ENCODE results near the gene SNRPD2.

The SNRPD2 gene

DNA sequence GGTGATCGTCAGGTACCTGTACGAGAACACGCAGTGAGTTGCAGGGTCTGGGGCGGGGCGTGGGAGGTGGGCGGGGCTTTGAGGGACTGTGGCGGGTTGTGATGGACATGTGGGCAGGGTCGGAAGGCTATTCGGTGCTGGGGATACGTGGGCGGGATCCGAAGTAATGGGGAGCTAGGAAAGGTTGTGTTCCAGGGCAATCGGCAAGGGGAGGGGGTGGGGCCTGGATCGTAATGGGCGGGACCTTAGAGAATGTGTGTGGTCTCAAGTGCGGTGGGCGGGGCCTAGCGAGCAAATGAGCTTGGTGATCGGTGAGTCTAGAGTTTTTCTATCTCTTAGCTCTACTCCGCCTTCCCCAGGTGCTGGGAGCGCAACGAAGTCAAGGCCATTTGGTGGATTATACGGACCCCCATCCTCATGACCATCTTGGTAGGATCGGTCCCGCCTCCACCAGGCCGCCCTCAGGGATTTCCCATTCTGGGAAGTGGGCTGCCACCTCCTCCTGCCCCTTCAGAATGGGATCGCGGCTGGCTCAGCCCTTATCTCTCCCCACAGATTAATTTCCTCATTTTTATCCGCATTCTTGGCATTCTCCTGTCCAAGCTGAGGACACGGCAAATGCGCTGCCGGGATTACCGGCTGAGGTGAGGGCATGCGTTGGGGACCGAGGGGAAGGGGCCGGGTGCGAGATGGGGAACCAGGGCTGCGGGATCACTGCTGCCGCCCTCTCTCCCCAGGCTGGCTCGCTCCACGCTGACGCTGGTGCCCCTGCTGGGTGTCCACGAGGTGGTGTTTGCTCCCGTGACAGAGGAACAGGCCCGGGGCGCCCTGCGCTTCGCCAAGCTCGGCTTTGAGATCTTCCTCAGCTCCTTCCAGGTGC is 14.2 kb downstream of the SNRPD2 start:
- peaks cover 7% of the 10 kb centered on the region; the same call in 1 of the 2 replicates for H3K27me3 ChIP-seq (ENCODE audit: insufficient read depth, low read depth)
- H3K79me2 ChIP-seq (ENCODE audit: insufficient read depth, low read depth): no peaks in the 10 kb centered on the region
- no peak overlapping the region for H3K27ac ChIP-seq
- TF ChIP-seq CTCF (conservative IDR thresholded peaks at IDR 0.05; ENCODE audit: low read depth, low read length): peak; percentile 28; the same call in 1 of the 2 replicates
- H3K4me2 ChIP-seq: peak overlapping the region; percentile 73
- peak overlapping the region; percentile 21; the same call in 1 of the 2 replicates for H2AFZ ChIP-seq (ENCODE audit: low read depth)
- H4K20me1 ChIP-seq (ENCODE audit: insufficient read depth): no peaks in the 10 kb centered on the region
- H3K36me3 ChIP-seq (ENCODE audit: insufficient read depth): no peaks in the 10 kb centered on the region
- no peak overlapping the region for H3K9ac ChIP-seq
- H3K4me1 ChIP-seq (ENCODE audit: low read depth, poor library complexity, severe bottlenecking): peaks cover 21% of the 10 kb centered on the region
- H3K4me3 ChIP-seq (IDR thresholded peaks at IDR 0.05; ENCODE audit: insufficient read depth, low read depth, low read length): no peak overlapping the region

DNA sequence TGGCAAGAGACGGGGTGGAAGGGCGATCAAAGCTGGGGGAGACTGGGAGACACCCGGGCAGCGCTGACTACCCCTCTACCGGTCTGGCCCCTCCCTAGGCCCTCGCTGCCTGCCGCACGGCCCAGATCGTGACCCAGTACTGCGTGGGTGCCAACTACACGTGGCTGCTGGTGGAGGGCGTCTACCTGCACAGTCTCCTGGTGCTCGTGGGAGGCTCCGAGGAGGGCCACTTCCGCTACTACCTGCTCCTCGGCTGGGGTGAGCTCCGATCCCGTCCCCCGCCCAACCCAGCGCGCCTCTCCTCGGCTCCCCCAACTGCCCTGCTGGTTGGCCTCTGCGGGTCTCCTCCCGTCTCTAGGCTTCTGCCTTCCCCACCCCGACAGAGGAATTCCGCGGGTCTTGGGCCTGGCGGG is 14.9 kb downstream of the SNRPD2 start:
- no peak overlapping the region for H3K27ac ChIP-seq
- H2AFZ ChIP-seq (ENCODE audit: low read depth): peak overlapping the region; percentile 21; the same call in 1 of the 2 replicates
- H3K4me3 ChIP-seq (IDR thresholded peaks at IDR 0.05; ENCODE audit: insufficient read depth, low read depth, low read length): no peak overlapping the region
- H3K9ac ChIP-seq: no peak overlapping the region
- no peaks in the 10 kb centered on the region for H3K36me3 ChIP-seq (ENCODE audit: insufficient read depth)
- H3K79me2 ChIP-seq (ENCODE audit: insufficient read depth, low read depth): no peaks in the 10 kb centered on the region
- TF ChIP-seq CTCF (conservative IDR thresholded peaks at IDR 0.05; ENCODE audit: low read depth, low read length): no peak
- peaks cover 7% of the 10 kb centered on the region; the same call in 1 of the 2 replicates for H3K27me3 ChIP-seq (ENCODE audit: insufficient read depth, low read depth)
- H3K4me1 ChIP-seq (ENCODE audit: low read depth, poor library complexity, severe bottlenecking): peaks cover 17% of the 10 kb centered on the region
- peak overlapping the region; percentile 27; the same call in 1 of the 2 replicates for H3K4me2 ChIP-seq
- no peaks in the 10 kb centered on the region for H4K20me1 ChIP-seq (ENCODE audit: insufficient read depth)

- Histone ChIP-seq H3K79me2 (ENCODE audit: insufficient read depth, low read depth) (no peaks in the 10 kb centered on the region), H4K20me1 (ENCODE audit: insufficient read depth) (no peaks in the 10 kb centered on the region), H3K4me3 (IDR thresholded peaks at IDR 0.05; ENCODE audit: insufficient read depth, low read depth, low read length) (no peak overlapping the region), H3K27ac (no peak overlapping the region), H3K4me2 (no peak overlapping the region), H3K4me1 (ENCODE audit: low read depth, poor library complexity, severe bottlenecking) (peaks cover 17% of the 10 kb centered on the region), H3K9ac (no peak overlapping the region), H3K36me3 (ENCODE audit: insufficient read depth) (no peaks in the 10 kb centered on the region), H3K27me3 (ENCODE audit: insufficient read depth, low read depth) (peaks cover 7% of the 10 kb centered on the region; the same call in 1 of the 2 replicates), H2AFZ (ENCODE audit: low read depth) (no peak overlapping the region)
- no peak for TF ChIP-seq CTCF (conservative IDR thresholded peaks at IDR 0.05; ENCODE audit: low read depth, low read length)
Measured at GRCh38 chr19:45674946-45675345, 16.8 kb downstream of the SNRPD2 start.

- Histone ChIP-seq H4K20me1 (ENCODE audit: insufficient read depth) (no peaks in the 10 kb centered on the region), H3K27ac (no peak overlapping the region), H3K4me2 (peak overlapping the region; percentile 71), H3K9ac (no peak overlapping the region), H3K4me1 (ENCODE audit: low read depth, poor library complexity, severe bottlenecking) (peaks cover 18% of the 10 kb centered on the region), H2AFZ (ENCODE audit: low read depth) (peak overlapping the region; percentile 60; the same call in 1 of the 2 replicates), H3K27me3 (ENCODE audit: insufficient read depth, low read depth) (peaks cover 3% of the 10 kb centered on the region; the same call in 1 of the 2 replicates), H3K79me2 (ENCODE audit: insufficient read depth, low read depth) (no peaks in the 10 kb centered on the region), H3K36me3 (ENCODE audit: insufficient read depth) (no peaks in the 10 kb centered on the region), H3K4me3 (IDR thresholded peaks at IDR 0.05; ENCODE audit: insufficient read depth, low read depth, low read length) (no peak overlapping the region)
- TF ChIP-seq CTCF (conservative IDR thresholded peaks at IDR 0.05; ENCODE audit: low read depth, low read length): no peak
Measured at GRCh38 chr19:45670670-45671453, 20.9 kb downstream of the SNRPD2 start.
